Smooth muscle cell (in vitro differentiated cells): ENCODE results near the gene DPH7. TPM values are rescaled to one million over a fixed set of nuclear protein-coding genes. Genes with fewer than 3 reads are reported as not detected.

Source experiments
- DNase-seq: peaks from one replicate; lab custom pipeline; 2025; ENCODE audit not compliant: unreplicated experiment; lab: John Stamatoyannopoulos, UW
- H2AFZ ChIP-seq: fragments of 200-600 bp; sonication (generic); 2 replicates; pipeline ENCODE4 v1.6.0; 2016; ENCODE audit warnings: antibody characterized with exemption, low read depth, mild to moderate bottlenecking
- H3F3A ChIP-seq: fragments of 200-600 bp; sonication (generic); 2 replicates; pipeline ENCODE4 v1.6.0; 2017; ENCODE audit warnings: antibody characterized with exemption, low read depth
- H3K27ac ChIP-seq: fragments of 200-600 bp; sonication (generic); 2 replicates; pipeline ENCODE4 v1.5.1; 2016; ENCODE audit warnings: low read depth, mild to moderate bottlenecking
- H3K27me3 ChIP-seq: fragments of 200-600 bp; sonication (generic); 2 replicates; pipeline ENCODE4 v1.6.1; 2016; ENCODE audit warnings: low read depth, mild to moderate bottlenecking
- H3K36me3 ChIP-seq: fragments of 200-600 bp; sonication (generic); 2 replicates; pipeline ENCODE4 v1.5.1; 2016; ENCODE audit warnings: low read depth
- H3K4me1 ChIP-seq: fragments of 200-600 bp; sonication (generic); 2 replicates; pipeline ENCODE4 v1.5.1; 2016; ENCODE audit warnings: low read depth
- H3K4me2 ChIP-seq: fragments of 200-600 bp; sonication (generic); 2 replicates; pipeline ENCODE4 v1.6.0; 2016; ENCODE audit warnings: mild to moderate bottlenecking
- H3K4me3 ChIP-seq: fragments of 200-600 bp; sonication (generic); 2 replicates; pipeline ENCODE4 v1.5.1; 2016; ENCODE audit warnings: mild to moderate bottlenecking
- H3K79me2 ChIP-seq: fragments of 200-600 bp; sonication (generic); 2 replicates; pipeline ENCODE4 v1.6.0; 2016; ENCODE audit warnings: low read depth, mild to moderate bottlenecking
- H3K9ac ChIP-seq: fragments of 200-600 bp; sonication (generic); 2 replicates; pipeline ENCODE4 v1.6.0; 2016; ENCODE audit warnings: low read depth
- H3K9me3 ChIP-seq: fragments of 200-600 bp; sonication (generic); replicated peaks from 2 replicates; pipeline ENCODE4 v1.5.1; 2016; ENCODE audit warnings: low read depth
- H4K20me1 ChIP-seq: fragments of 200-600 bp; sonication (generic); 2 replicates; pipeline ENCODE4 v1.6.0; 2016; ENCODE audit warnings: low read depth
- WGBS: methylation state at CpG from one replicate; pipeline ENCODE4 v1.1.7; 2016; ENCODE audit warnings: low lambda C conversion rate; 5-methylcytosine and 5-hydroxymethylcytosine counted together
- polyA plus RNA-seq: library from polyadenylated mRNA; unstranded; fragments of >200 nt; fragmentation: Nextera tagmentation; extraction: Ambion mirVana; gene quantifications from 2 replicates; pipeline ENCODE4 v1.2.1, GENCODE V29; 2016
- total RNA-seq: library from RNA; depleted of rRNA; stranded (reverse); fragments of >200 nt; gene quantifications from 2 replicates; pipeline ENCODE4 v1.2.3, GENCODE V29; 2014
- TF ChIP-seq, protein P1 (sequence below): fragments of 200-600 bp; sonication (generic); IDR thresholded peaks from 2 replicates; pipeline ENCODE4 v1.5.1; 2017; ENCODE audit warnings: borderline replicate concordance, mild to moderate bottlenecking, antibody characterized with exemption; ENCODE audit not compliant: insufficient read depth, poor library complexity, severe bottlenecking

DPH7 gene
- total and polyA plus RNA-seq, 2 experiments from 2014 or later: 18.2 to 21.8 TPM

DNA sequence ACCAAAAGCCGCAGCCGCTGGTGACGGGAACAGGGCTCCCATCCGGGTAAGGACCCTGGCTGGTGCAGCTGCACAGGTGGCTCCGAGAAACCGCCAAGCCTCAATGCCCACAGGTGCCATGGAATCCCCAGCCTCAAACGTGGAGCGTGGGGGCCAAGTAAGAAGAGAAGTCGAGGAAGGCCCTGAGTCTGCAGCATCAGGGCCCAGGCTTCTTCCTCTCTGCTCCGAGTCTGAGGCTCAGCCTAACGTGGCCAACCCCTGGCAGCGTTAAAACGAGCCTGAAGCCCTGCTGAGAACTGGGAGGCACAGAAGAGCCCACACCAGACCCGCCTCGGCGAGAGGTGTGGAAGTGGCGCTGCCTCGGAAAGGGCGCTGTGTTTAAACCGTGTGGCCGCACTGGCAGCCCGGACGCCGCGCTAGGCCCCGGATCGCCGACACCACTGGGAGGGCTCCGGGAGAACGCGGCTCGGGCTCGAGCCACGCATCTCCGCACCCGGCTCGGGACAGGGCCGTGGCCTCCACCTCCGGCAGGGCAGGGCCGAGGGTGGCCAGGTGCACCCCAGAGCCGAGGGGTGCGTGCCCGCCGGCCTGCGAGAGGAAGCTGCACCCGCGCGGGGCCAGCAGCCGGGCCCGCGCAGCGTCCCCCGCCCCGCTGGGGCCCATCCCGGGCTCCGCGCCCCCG, 10.9 kb upstream of the DPH7 start:
- no peaks in the 10 kb centered on the region for H3K9me3 ChIP-seq
- H3K27me3 ChIP-seq: no peaks in the 10 kb centered on the region
- WGBS: 13% methylated on average over 49 of the region's 58 CpGs
- H3K4me1 ChIP-seq: peaks cover 9% of the 10 kb centered on the region
- TF ChIP-seq, protein P1, sequence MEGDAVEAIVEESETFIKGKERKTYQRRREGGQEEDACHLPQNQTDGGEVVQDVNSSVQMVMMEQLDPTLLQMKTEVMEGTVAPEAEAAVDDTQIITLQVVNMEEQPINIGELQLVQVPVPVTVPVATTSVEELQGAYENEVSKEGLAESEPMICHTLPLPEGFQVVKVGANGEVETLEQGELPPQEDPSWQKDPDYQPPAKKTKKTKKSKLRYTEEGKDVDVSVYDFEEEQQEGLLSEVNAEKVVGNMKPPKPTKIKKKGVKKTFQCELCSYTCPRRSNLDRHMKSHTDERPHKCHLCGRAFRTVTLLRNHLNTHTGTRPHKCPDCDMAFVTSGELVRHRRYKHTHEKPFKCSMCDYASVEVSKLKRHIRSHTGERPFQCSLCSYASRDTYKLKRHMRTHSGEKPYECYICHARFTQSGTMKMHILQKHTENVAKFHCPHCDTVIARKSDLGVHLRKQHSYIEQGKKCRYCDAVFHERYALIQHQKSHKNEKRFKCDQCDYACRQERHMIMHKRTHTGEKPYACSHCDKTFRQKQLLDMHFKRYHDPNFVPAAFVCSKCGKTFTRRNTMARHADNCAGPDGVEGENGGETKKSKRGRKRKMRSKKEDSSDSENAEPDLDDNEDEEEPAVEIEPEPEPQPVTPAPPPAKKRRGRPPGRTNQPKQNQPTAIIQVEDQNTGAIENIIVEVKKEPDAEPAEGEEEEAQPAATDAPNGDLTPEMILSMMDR: no peak
- H4K20me1 ChIP-seq: peaks cover 11% of the 10 kb centered on the region
- DNase-seq: no peak
- H3K27ac ChIP-seq: no peak overlapping the region
- no peak overlapping the region for H2AFZ ChIP-seq
- H3K36me3 ChIP-seq: no peaks in the 10 kb centered on the region
- no peaks in the 10 kb centered on the region for H3F3A ChIP-seq
- peaks cover 16% of the 10 kb centered on the region for H3K79me2 ChIP-seq
- H3K4me2 ChIP-seq: peak overlapping the region; percentile 94
- peak overlapping the region; percentile 74 for H3K4me3 ChIP-seq
- peak overlapping the region; percentile 62 for H3K9ac ChIP-seq

GRCh38 chr9:137588891-137589290, 10.2 kb upstream of the DPH7 start:
- peak overlapping the region; percentile 62 for H3K9ac ChIP-seq
- H4K20me1 ChIP-seq: peaks cover 11% of the 10 kb centered on the region
- 91% methylated on average over 6 of the region's 6 CpGs for WGBS
- TF ChIP-seq, protein P1: no peak
- H3K27ac ChIP-seq: no peak overlapping the region
- H3K27me3 ChIP-seq: no peaks in the 10 kb centered on the region
- H2AFZ ChIP-seq: no peak overlapping the region
- no peak for DNase-seq
- no peaks in the 10 kb centered on the region for H3F3A ChIP-seq
- peak overlapping the region; percentile 74 for H3K4me3 ChIP-seq
- no peaks in the 10 kb centered on the region for H3K36me3 ChIP-seq
- H3K4me1 ChIP-seq: peaks cover 9% of the 10 kb centered on the region
- no peaks in the 10 kb centered on the region for H3K9me3 ChIP-seq
- peak overlapping the region; percentile 94 for H3K4me2 ChIP-seq
- peaks cover 16% of the 10 kb centered on the region for H3K79me2 ChIP-seq

DNA sequence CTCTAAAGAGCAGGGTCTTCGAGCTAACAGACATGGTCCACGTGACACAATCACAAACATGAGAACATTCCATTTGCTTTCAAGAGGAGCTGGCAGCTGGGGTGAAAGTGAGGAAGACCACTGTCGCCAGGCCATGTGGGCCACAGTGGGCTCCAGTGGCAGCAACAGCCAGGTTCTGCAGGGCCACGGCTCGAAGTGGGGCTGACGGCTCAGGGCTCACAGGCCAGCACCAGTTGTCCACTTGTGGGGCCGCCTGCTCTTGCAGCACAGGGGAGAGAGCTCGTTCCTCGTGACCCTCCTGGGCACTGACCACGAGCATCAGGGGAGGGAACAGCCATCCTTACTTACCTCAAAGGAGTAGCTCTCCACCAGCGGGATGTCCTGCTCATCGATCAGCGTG, 9.6 kb upstream of the DPH7 start:
- Histone ChIP-seq H3K27ac (no peak overlapping the region), H2AFZ (no peak overlapping the region), H3F3A (no peaks in the 10 kb centered on the region), H3K4me1 (peaks cover 9% of the 10 kb centered on the region), H3K79me2 (peaks cover 16% of the 10 kb centered on the region), H3K4me2 (peak overlapping the region; percentile 94), H3K9ac (no peak overlapping the region), H4K20me1 (peaks cover 11% of the 10 kb centered on the region), H3K9me3 (no peaks in the 10 kb centered on the region), H3K4me3 (no peak overlapping the region), H3K36me3 (no peaks in the 10 kb centered on the region), H3K27me3 (no peaks in the 10 kb centered on the region)
- DNase-seq: no peak
- 94% methylated on average over 13 of the region's 13 CpGs for WGBS
- TF ChIP-seq, protein P1: no peak

GRCh38 chr9:137586854-137587253, 8.1 kb upstream of the DPH7 start:
- Histone ChIP-seq H3F3A (no peaks in the 10 kb centered on the region), H3K9ac (no peak overlapping the region), H4K20me1 (peaks cover 11% of the 10 kb centered on the region), H2AFZ (no peak overlapping the region), H3K27ac (no peak overlapping the region), H3K27me3 (no peaks in the 10 kb centered on the region), H3K36me3 (no peaks in the 10 kb centered on the region), H3K4me1 (peaks cover 9% of the 10 kb centered on the region), H3K9me3 (no peaks in the 10 kb centered on the region), H3K4me3 (no peak overlapping the region), H3K4me2 (no peak overlapping the region), H3K79me2 (peaks cover 16% of the 10 kb centered on the region)
- 98% methylated on average over 14 of the region's 14 CpGs for WGBS
- DNase-seq: no peak
- TF ChIP-seq, protein P1: no peak
